Pons (tissue), 1 donor: ENCODE data around the gene TMEM214.

ENCODE experiments used
- DNase-seq: peaks from one replicate; pipeline ENCODE4 v3.0.0-alpha.2; 2016; ENCODE audit warnings: low spot score

Gene TMEM214

GRCh38 chr2:27009716-27010115, 23.0 kb upstream of the TMEM214 start:
- DNase-seq, result no peak

GRCh38 chr2:27010139-27010538, 22.6 kb upstream of the TMEM214 start:
- DNase-seq, result no peak

GRCh38 chr2:27013738-27014137, 19.0 kb upstream of the TMEM214 start:
- DNase-seq, result no peak

GRCh38 chr2:27014771-27015433, 17.9 kb upstream of the TMEM214 start:
- peak; percentile 79 for DNase-seq

- DNase-seq, result peak; percentile 66
These were observed 15.9 kb upstream of the TMEM214 start for GRCh38 chr2:27016801-27017325.

- DNase-seq, result no peak
These were observed 14.6 kb upstream of the TMEM214 start for GRCh38 chr2:27018142-27018541.

GRCh38 chr2:27019459-27019858, 13.3 kb upstream of the TMEM214 start:
- DNase-seq, result no peak

GRCh38 chr2:27019931-27020855, 12.6 kb upstream of the TMEM214 start:
- DNase-seq, result no peak

GRCh38 chr2:27021253-27022049, 11.3 kb upstream of the TMEM214 start:
- DNase-seq, result no peak

- no peak for DNase-seq
These were observed 9.0 kb upstream of the TMEM214 start for GRCh38 chr2:27023740-27024139.

- no peak for DNase-seq
These were observed 8.6 kb upstream of the TMEM214 start for GRCh38 chr2:27024188-27024587.

- DNase-seq, result no peak
These were observed 8.0 kb upstream of the TMEM214 start for GRCh38 chr2:27024812-27025211.

GRCh38 chr2:27025281-27025800, 7.4 kb upstream of the TMEM214 start:
- DNase-seq, result no peak

GRCh38 chr2:27025861-27026851, 6.6 kb upstream of the TMEM214 start:
- no peak for DNase-seq

GRCh38 chr2:27027211-27027651, 5.5 kb upstream of the TMEM214 start:
- no peak for DNase-seq

GRCh38 chr2:27029051-27029450, 3.7 kb upstream of the TMEM214 start:
- DNase-seq, result no peak

- no peak for DNase-seq
These were observed 588 bp downstream of the TMEM214 start for GRCh38 chr2:27033253-27033852.

GRCh38 chr2:27038012-27038411, 5.2 kb downstream of the TMEM214 start:
- DNase-seq, result no peak

- no peak for DNase-seq
These were observed 6.0 kb downstream of the TMEM214 start for GRCh38 chr2:27038631-27039339.

GRCh38 chr2:27039426-27039825, 6.7 kb downstream of the TMEM214 start:
- no peak for DNase-seq
